Measurements from ENCODE around the gene SIRT4.

Gene SIRT4

GRCh38 chr12:120314220-120314619 is 12.1 kb downstream of the SIRT4 start:
- peak; percentile 53 for TF ChIP-seq CTCF (conservative IDR thresholded peaks at IDR 0.05; ENCODE audit: low read depth, low read length)
- DNase-seq (ENCODE audit: low read depth), result peak; percentile 5
- H3K4me3 ChIP-seq (ENCODE audit: low read depth, low read length), result no peak overlapping the region

- no peak for TF ChIP-seq CTCF (conservative IDR thresholded peaks at IDR 0.05; ENCODE audit: low read depth, low read length)
- H3K4me3 ChIP-seq (ENCODE audit: low read depth, low read length), result peak overlapping the region; percentile 72
- peak; percentile 41 for DNase-seq (ENCODE audit: low read depth)
These were observed 14.7 kb downstream of the SIRT4 start for GRCh38 chr12:120316798-120317223.

GRCh38 chr12:120317224-120318105 is 15.3 kb downstream of the SIRT4 start:
- DNase-seq (ENCODE audit: low read depth), result peak; percentile 100
- peak overlapping the region; percentile 72 for H3K4me3 ChIP-seq (ENCODE audit: low read depth, low read length)
- TF ChIP-seq CTCF (conservative IDR thresholded peaks at IDR 0.05; ENCODE audit: low read depth, low read length), result peak; percentile 81

GRCh38 chr12:120321382-120322202 is 19.5 kb downstream of the SIRT4 start:
- no peak for DNase-seq (ENCODE audit: low read depth)
- no peak overlapping the region for H3K4me3 ChIP-seq (ENCODE audit: low read depth, low read length)
- TF ChIP-seq CTCF (conservative IDR thresholded peaks at IDR 0.05; ENCODE audit: low read depth, low read length), result no peak

- DNase-seq (ENCODE audit: low read depth), result no peak
- no peak for TF ChIP-seq CTCF (conservative IDR thresholded peaks at IDR 0.05; ENCODE audit: low read depth, low read length)
- H3K4me3 ChIP-seq (ENCODE audit: low read depth, low read length), result no peak overlapping the region
These were observed 21.7 kb downstream of the SIRT4 start for GRCh38 chr12:120323772-120324171.

GRCh38 chr12:120324841-120325417 is 22.8 kb downstream of the SIRT4 start:
- no peak overlapping the region for H3K4me3 ChIP-seq (ENCODE audit: low read depth, low read length)
- DNase-seq (ENCODE audit: low read depth), result no peak
- TF ChIP-seq CTCF (conservative IDR thresholded peaks at IDR 0.05; ENCODE audit: low read depth, low read length), result no peak

All from choroid plexus epithelial cell (primary cell).